HTERT RPE-1 (cell line): Measurements from ENCODE around the gene NKX2-8.

ENCODE experiments used
- in situ Hi-C: fragments of 300-500 bp; cut with MboI; formaldehyde crosslinking; loops from 4 replicates; pipeline ENCODE4 v1.14.3; 2020; ENCODE audit warnings: low sequenced_read_pairs

Gene NKX2-8

GRCh38 chr14:36582011-36582873 lies at the start of gene NKX2-8:
NKX2-8 (minus strand) TSS chr14:36582614; CDS start chr14:36582389, 225 bp downstream.
- in situ Hi-C loops = no loop called here

- in situ Hi-C loops = no loop called here
These were observed 45.6 kb upstream of the NKX2-8 start for GRCh38 chr14:36627981-36628380.

- in situ Hi-C loops = no loop called here
These were observed 43.7 kb upstream of the NKX2-8 start for GRCh38 chr14:36626151-36626550.

- in situ Hi-C loops = no loop called here
These were observed 43.0 kb upstream of the NKX2-8 start for GRCh38 chr14:36625436-36625835.

- in situ Hi-C loops = no loop called here
These were observed 42.6 kb upstream of the NKX2-8 start for GRCh38 chr14:36625014-36625413.

- in situ Hi-C loops = no loop called here
These were observed 37.4 kb upstream of the NKX2-8 start for GRCh38 chr14:36619853-36620252.

- in situ Hi-C loops = no loop called here
These were observed 36.7 kb upstream of the NKX2-8 start for GRCh38 chr14:36619131-36619530.

GRCh38 chr14:36618641-36619040 lies 36.2 kb upstream of the NKX2-8 start:
- in situ Hi-C loops = no loop called here

GRCh38 chr14:36617824-36618223 lies 35.4 kb upstream of the NKX2-8 start:
- in situ Hi-C loops = no loop called here

GRCh38 chr14:36605506-36605857 lies 23.1 kb upstream of the NKX2-8 start:
- in situ Hi-C loops = no loop called here

GRCh38 chr14:36604757-36605505 lies 22.5 kb upstream of the NKX2-8 start:
- in situ Hi-C loops = no loop called here

GRCh38 chr14:36600431-36600830 lies 18.0 kb upstream of the NKX2-8 start:
- in situ Hi-C loops = no loop called here

GRCh38 chr14:36591482-36591881 lies 9.1 kb upstream of the NKX2-8 start:
- in situ Hi-C loops = no loop called here

GRCh38 chr14:36588788-36589187 lies 6.4 kb upstream of the NKX2-8 start:
- in situ Hi-C loops = no loop called here

GRCh38 chr14:36588119-36588518 lies 5.7 kb upstream of the NKX2-8 start:
- in situ Hi-C loops = no loop called here

- in situ Hi-C loops = no loop called here
These were observed 2.7 kb upstream of the NKX2-8 start for GRCh38 chr14:36585100-36585499.

GRCh38 chr14:36583893-36584811 lies 1.7 kb upstream of the NKX2-8 start:
- in situ Hi-C loops = no loop called here

GRCh38 chr14:36583242-36583892 lies 953 bp upstream of the NKX2-8 start:
- in situ Hi-C loops = no loop called here

- in situ Hi-C loops = no loop called here
These were observed 444 bp upstream of the NKX2-8 start for GRCh38 chr14:36582874-36583241.
